ENCODE data around the gene GAS2L2. TPM values are rescaled to one million over a fixed set of nuclear protein-coding genes. Genes with fewer than 3 reads are reported as not detected.

Gene GAS2L2
- total RNA-seq, 1 donor from 2014 or later: 1.4 TPM

GRCh38 chr17:35695613-35696012 lies 57.4 kb downstream of the GAS2L2 start:
- no peak for DNase-seq (ENCODE audit: low spot score)

- no peak for DNase-seq (ENCODE audit: low spot score)
Observed at GRCh38 chr17:35694906-35695305, 58.1 kb downstream of the GAS2L2 start.

Other genes with a start within 250 kb of the GAS2L2 start
- gene SLFN12L, start 215.6 kb downstream of the GAS2L2 start, total RNA-seq (ENCODE audit: insufficient read depth, low replicate concordance): 8.4 TPM
- 4.8 TPM for gene SLFN14, start 192.4 kb downstream of the GAS2L2 start, total RNA-seq (ENCODE audit: insufficient read depth, low replicate concordance)
- gene PEX12, start 174.7 kb downstream of the GAS2L2 start, total RNA-seq (ENCODE audit: insufficient read depth, low replicate concordance): 5.5 TPM
- 32.3 TPM for gene AP2B1, start 165.9 kb downstream of the GAS2L2 start, total RNA-seq (ENCODE audit: insufficient read depth, low replicate concordance)
- 14.7 TPM for gene RASL10B, start 21.6 kb downstream of the GAS2L2 start, total RNA-seq (ENCODE audit: insufficient read depth, low replicate concordance)
- gene C17orf50, start 7.6 kb upstream of the GAS2L2 start, total RNA-seq (ENCODE audit: insufficient read depth, low replicate concordance): not detected
- 113 TPM for gene MMP28, start 42.4 kb upstream of the GAS2L2 start, total RNA-seq (ENCODE audit: insufficient read depth, low replicate concordance)
- gene TAF15, start 56.2 kb upstream of the GAS2L2 start, total RNA-seq (ENCODE audit: insufficient read depth, low replicate concordance): 33.0 TPM
- not detected for gene HEATR9, start 115.7 kb upstream of the GAS2L2 start, total RNA-seq (ENCODE audit: insufficient read depth, low replicate concordance)
- gene CCL5, start 127.1 kb upstream of the GAS2L2 start, total RNA-seq (ENCODE audit: insufficient read depth, low replicate concordance): not detected
- gene RDM1, start 177.5 kb upstream of the GAS2L2 start, total RNA-seq (ENCODE audit: insufficient read depth, low replicate concordance): not detected
- gene LYZL6, start 190.5 kb upstream of the GAS2L2 start, total RNA-seq (ENCODE audit: insufficient read depth, low replicate concordance): not detected
- gene CCL16, start 228.3 kb upstream of the GAS2L2 start, total RNA-seq (ENCODE audit: insufficient read depth, low replicate concordance): not detected
- gene CCL14, start 233.5 kb upstream of the GAS2L2 start, total RNA-seq (ENCODE audit: insufficient read depth, low replicate concordance): 4.1 TPM
- not detected for gene CCL15, start 248.3 kb upstream of the GAS2L2 start, total RNA-seq (ENCODE audit: insufficient read depth, low replicate concordance)

Data from umbilical cord (tissue), 2 donors.